SU-DHL-6 (cell line): ENCODE results near the gene LAGE3.

ENCODE experiments used
- EZH2phosphoT487 ChIP-seq: fragments of 200-600 bp; sonication (generic), shearing (Covaris generic); conservative IDR thresholded peaks from 2 replicates; pipeline ENCODE4 v1.6.1; 2018; ENCODE audit warnings: mild to moderate bottlenecking, antibody characterized with exemption, low read length, moderate library complexity, mixed read lengths
- TF ChIP-seq, protein P1 (sequence below): fragments of 200-600 bp; sonication (generic); IDR thresholded peaks from one replicate; pipeline ENCODE4 v1.5.1; 2017; ENCODE audit warnings: antibody characterized with exemption, mild to moderate bottlenecking, low read length, moderate library complexity; ENCODE audit not compliant: insufficient read depth, poor library complexity, severe bottlenecking

DNA sequence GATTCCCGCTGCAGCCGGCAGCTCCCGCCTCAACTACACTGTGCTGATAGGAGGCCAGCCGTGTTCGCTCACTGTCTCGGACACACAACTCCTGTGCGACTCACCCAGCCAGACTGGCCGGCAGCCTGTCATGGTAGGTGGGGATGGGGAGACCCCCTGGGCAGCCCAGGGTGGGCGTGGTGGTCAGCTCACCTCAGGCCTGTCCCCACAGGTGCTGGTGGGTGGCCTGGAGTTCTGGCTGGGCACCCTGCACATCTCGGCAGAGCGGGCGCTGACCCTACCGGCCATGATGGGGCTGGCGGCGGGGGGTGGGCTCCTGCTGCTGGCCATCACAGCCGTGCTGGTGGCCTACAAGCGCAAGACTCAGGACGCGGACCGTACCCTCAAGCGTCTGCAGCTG, 11.5 kb downstream of the LAGE3 start:
- TF ChIP-seq, protein P1, sequence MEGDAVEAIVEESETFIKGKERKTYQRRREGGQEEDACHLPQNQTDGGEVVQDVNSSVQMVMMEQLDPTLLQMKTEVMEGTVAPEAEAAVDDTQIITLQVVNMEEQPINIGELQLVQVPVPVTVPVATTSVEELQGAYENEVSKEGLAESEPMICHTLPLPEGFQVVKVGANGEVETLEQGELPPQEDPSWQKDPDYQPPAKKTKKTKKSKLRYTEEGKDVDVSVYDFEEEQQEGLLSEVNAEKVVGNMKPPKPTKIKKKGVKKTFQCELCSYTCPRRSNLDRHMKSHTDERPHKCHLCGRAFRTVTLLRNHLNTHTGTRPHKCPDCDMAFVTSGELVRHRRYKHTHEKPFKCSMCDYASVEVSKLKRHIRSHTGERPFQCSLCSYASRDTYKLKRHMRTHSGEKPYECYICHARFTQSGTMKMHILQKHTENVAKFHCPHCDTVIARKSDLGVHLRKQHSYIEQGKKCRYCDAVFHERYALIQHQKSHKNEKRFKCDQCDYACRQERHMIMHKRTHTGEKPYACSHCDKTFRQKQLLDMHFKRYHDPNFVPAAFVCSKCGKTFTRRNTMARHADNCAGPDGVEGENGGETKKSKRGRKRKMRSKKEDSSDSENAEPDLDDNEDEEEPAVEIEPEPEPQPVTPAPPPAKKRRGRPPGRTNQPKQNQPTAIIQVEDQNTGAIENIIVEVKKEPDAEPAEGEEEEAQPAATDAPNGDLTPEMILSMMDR = no peak
- no peak for TF ChIP-seq EZH2phosphoT487
